HG03354 (cell line): ENCODE measurements around the gene PHF23.
"Not testable (repeated sequence)": the region's sequence is repeated elsewhere in the genome, so short reads cannot be mapped to it uniquely, and the experiment has no call there.

Experiments
- ATAC-seq: cut with Tn5 transposase; IDR thresholded peaks from one replicate; pipeline ENCODE4 v1.9.1; 2021; ENCODE audit warnings: mild to moderate bottlenecking; ENCODE audit not compliant: unreplicated experiment, poor library complexity, severe bottlenecking

The PHF23 gene

GRCh38 chr17:7260151-7260550 lies 20.9 kb upstream of the PHF23 start:
- ATAC-seq: no peak

- no peak for ATAC-seq
Observed at GRCh38 chr17:7259555-7259889, 20.3 kb upstream of the PHF23 start.

GRCh38 chr17:7258731-7259554 lies 19.7 kb upstream of the PHF23 start:
- ATAC-seq: no peak

GRCh38 chr17:7256766-7257456 lies 17.7 kb upstream of the PHF23 start:
- ATAC-seq: no peak

GRCh38 chr17:7254511-7254910 lies 15.3 kb upstream of the PHF23 start:
- ATAC-seq: no peak

- no peak for ATAC-seq
Observed at GRCh38 chr17:7253082-7253481, 13.8 kb upstream of the PHF23 start.

- peak; percentile 63 for ATAC-seq
Observed at GRCh38 chr17:7252176-7253043, 13.2 kb upstream of the PHF23 start, which contains the start of gene ELP5. ELP5 (plus strand) TSS chr17:7252215; CDS start chr17:7252551, 336 bp downstream.

GRCh38 chr17:7251661-7252175 lies 12.5 kb upstream of the PHF23 start, which contains the start of gene CTDNEP1:
CTDNEP1 (minus strand) TSS chr17:7251734; CDS start chr17:7251296, 438 bp downstream.
- ATAC-seq: peak; percentile 88

GRCh38 chr17:7250695-7251627 lies 11.7 kb upstream of the PHF23 start:
- no peak for ATAC-seq

GRCh38 chr17:7249830-7250229 lies 10.6 kb upstream of the PHF23 start:
- no peak for ATAC-seq

GRCh38 chr17:7249214-7249613 lies 10.0 kb upstream of the PHF23 start:
- ATAC-seq: no peak

GRCh38 chr17:7248796-7249195 lies 9.5 kb upstream of the PHF23 start:
- ATAC-seq: no peak

- ATAC-seq: no peak
Observed at GRCh38 chr17:7246779-7247178, 7.5 kb upstream of the PHF23 start.

GRCh38 chr17:7243838-7244237 lies 4.6 kb upstream of the PHF23 start:
- ATAC-seq: not testable (repeated sequence)

- ATAC-seq: no peak
Observed at GRCh38 chr17:7243453-7243729, 4.1 kb upstream of the PHF23 start.

GRCh38 chr17:7242717-7243452 lies 3.6 kb upstream of the PHF23 start:
- peak; percentile 48 for ATAC-seq

GRCh38 chr17:7241783-7242716 lies 2.8 kb upstream of the PHF23 start, which contains the start of gene GABARAP:
GABARAP (minus strand) TSS chr17:7242449; CDS start chr17:7242330, 119 bp downstream.
- ATAC-seq: peak; percentile 36
